SK-N-MC (cell line): Measurements from ENCODE around the gene RASD1.

ENCODE experiments used
- DNase-seq: peaks from one replicate; pipeline ENCODE4 v3.0.0-alpha.2; 2011; ENCODE audit warnings: low read depth, low spot score
- H3K27ac ChIP-seq: fragments of 200-600 bp; sonication (generic); 2 replicates; pipeline ENCODE4 v1.5.1; 2016; ENCODE audit warnings: mixed run types
- H3K36me3 ChIP-seq: fragments of 200-600 bp; sonication (generic); 2 replicates; pipeline ENCODE4 v1.6.1; 2017; ENCODE audit warnings: antibody characterized with exemption, low read length, mixed read lengths; ENCODE audit not compliant: insufficient read depth
- H3K4me3 ChIP-seq: fragments of 200-600 bp; sonication (generic); 2 replicates; pipeline ENCODE4 v1.5.1; 2016
- H3K9ac ChIP-seq: fragments of 200-600 bp; sonication (generic); 2 replicates; pipeline ENCODE4 v1.8.0; 2017; ENCODE audit warnings: mixed run types, mixed read lengths; ENCODE audit not compliant: insufficient read length
- H3K9me3 ChIP-seq: fragments of 200-600 bp; sonication (generic); 2 replicates; pipeline ENCODE4 v1.6.1; 2017; ENCODE audit warnings: low read depth, mild to moderate bottlenecking, antibody characterized with exemption, low read length, moderate library complexity, mixed read lengths
- EZH2 ChIP-seq: fragments of 200-600 bp; sonication (generic); IDR thresholded peaks from one replicate; pipeline ENCODE4 v1.6.1; 2017; ENCODE audit warnings: antibody characterized with exemption
- FOXP2 ChIP-seq: optimal IDR thresholded peaks from 2 replicates; pipeline ENCODE3; 2011; ENCODE audit warnings: mild to moderate bottlenecking, moderate library complexity; ENCODE audit not compliant: insufficient read depth; ENCODE audit errors: extremely low read length, control extremely low read depth
- POLR2AphosphoS5 ChIP-seq: IDR thresholded peaks from 2 replicates; pipeline ENCODE4 v1.6.1; 2012; ENCODE audit warnings: mild to moderate bottlenecking, low read depth, low read length, borderline replicate concordance

Gene RASD1

DNA sequence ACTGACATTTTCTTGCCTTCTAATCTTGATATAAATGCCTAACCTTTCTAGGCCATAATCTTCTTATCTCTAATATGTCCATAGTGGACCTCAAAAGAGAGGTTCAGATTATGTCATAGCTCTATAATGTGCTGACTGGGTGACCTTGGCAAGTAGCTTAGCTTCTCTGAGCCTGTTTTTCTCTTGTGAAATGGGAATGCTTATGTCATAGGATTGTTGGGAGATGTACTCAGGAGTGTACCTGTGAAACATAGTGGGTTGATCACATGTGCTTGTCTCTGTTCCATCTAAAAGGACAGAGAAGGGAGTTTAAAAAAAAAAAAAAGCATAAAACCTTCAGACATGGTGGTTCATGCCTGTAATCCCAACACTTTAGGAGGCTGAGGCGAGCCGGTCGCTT is 17.0 kb downstream of the RASD1 start:
- H3K4me3 ChIP-seq = no peak overlapping the region
- H3K27ac ChIP-seq = no peak overlapping the region
- DNase-seq = no peak
- H3K36me3 ChIP-seq = peaks cover 9% of the 10 kb centered on the region; the same call in 1 of the 2 replicates
- no peak overlapping the region for H3K9ac ChIP-seq
- TF ChIP-seq POLR2AphosphoS5 (no peak), FOXP2 (no peak), EZH2 (no peak)
- H3K9me3 ChIP-seq = no peaks in the 10 kb centered on the region

DNA sequence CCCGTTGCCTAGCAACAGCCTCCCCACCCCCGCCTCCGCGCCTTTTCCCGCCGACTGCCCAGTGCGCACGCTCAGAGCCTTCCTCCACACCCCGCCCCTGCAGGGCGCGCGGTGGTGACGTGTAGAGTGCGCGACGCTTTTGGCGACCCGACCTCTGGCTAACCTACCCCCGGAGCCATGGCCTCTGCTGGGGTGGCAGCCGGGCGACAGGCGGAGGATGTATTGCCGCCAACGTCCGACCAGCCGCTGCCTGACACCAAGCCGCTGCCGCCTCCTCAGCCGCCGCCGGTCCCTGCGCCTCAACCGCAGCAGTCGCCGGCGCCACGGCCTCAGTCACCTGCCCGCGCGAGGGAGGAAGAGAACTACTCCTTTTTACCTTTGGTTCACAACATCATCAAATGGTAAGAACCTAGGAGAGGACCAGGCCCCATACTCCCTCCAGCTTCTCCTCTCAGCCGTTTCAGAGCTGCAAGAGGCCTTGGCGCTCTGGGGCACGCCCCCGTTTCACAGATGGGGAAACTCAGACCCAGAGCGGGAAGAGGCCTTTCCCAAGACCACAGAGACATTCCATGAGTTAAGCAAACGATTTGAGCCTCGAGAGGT is 19.2 kb downstream of the RASD1 start, which contains the start of gene MED9:
MED9 (plus strand) TSS at position 136 of the 603 bp plus-strand sequence; CDS start at position 178, 42 bp downstream.
- Histone ChIP-seq H3K9me3 (no peaks in the 10 kb centered on the region), H3K4me3 (peak within 1 kb of the TSS; percentile 94), H3K27ac (peak within 1 kb of the TSS; percentile 75), H3K36me3 (no peaks in the 10 kb centered on the region; the same call in 1 of the 2 replicates), H3K9ac (peak within 1 kb of the TSS; percentile 98)
- no peak for TF ChIP-seq FOXP2
- peak; percentile 66; the same call in 1 of the 2 replicates for TF ChIP-seq POLR2AphosphoS5
- peak; percentile 16 for DNase-seq

DNA sequence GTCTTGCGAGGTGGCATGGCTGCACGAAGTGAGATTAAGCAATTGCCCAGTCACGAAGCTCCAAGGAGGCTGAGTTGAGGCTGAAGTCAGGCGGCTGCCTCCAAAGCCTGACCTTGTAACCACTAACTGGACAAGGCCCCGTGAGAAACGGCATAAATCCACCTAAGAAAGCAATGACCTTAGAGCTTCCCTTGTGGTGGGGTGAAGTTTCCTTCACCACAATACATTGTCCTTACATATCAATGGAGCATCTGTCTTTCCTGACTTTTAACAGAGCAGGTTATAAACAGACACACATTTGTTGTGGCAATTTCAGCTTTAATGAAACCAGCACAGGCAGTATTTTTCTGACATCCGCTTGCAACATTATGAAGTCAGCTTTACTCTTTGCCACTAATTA is 21.9 kb downstream of the RASD1 start:
- DNase-seq = no peak
- Histone ChIP-seq H3K9me3 (no peaks in the 10 kb centered on the region), H3K4me3 (no peak overlapping the region), H3K36me3 (no peaks in the 10 kb centered on the region; the same call in 1 of the 2 replicates), H3K9ac (no peak overlapping the region), H3K27ac (no peak overlapping the region)
- TF ChIP-seq POLR2AphosphoS5 (no peak), FOXP2 (no peak), EZH2 (no peak)

DNA sequence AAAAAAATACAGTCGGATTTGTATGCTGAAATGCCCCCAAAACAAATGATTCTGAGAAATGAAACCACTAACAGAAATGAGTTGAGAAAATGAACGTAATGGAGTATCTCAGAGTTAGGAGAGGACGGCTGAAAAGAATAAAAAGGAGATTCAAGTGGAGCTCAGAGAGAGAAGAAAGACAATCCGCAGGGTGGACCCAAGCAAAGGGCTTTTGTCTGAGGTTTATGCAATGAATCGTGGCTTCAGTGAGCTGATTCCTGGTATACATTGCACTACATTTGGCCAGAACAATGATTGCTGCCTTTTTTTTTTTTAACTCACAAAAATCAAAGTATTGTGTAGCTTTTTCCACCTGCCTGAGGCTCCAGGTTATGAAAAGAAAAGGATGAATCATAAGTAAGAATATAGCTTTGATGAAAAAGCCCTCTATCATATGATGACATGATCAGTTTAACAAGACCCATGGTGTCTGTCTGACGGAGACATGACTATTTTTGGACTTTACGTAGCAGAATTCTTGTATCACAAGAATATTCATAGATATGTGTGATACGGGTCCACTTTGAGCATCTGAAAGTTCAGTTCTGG is 23.8 kb downstream of the RASD1 start:
- DNase-seq = no peak

DNA sequence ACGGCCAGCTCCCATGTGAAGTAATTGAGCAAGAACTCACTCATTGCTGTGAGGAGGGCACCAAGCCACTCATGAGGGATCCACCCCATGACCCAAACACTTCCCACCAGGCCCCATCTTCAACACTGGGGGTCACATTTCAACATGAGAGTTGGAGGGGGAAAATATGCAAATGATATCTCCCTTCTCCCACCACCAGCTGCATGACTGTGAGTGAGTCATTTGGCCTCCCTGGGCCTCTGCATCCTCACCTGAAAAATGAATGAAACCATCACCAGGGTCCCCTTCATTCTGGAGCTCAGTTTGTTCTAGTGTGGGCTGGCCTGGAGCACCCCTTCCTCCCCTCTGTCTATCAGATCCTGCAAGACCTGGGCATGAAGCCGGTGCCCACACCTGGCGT is 26.2 kb downstream of the RASD1 start:
- H3K9ac ChIP-seq = no peak overlapping the region
- H3K36me3 ChIP-seq = no peaks in the 10 kb centered on the region
- TF ChIP-seq POLR2AphosphoS5 (no peak), FOXP2 (no peak), EZH2 (no peak)
- H3K27ac ChIP-seq = no peak overlapping the region
- H3K9me3 ChIP-seq = no peaks in the 10 kb centered on the region
- DNase-seq = no peak
- H3K4me3 ChIP-seq = no peak overlapping the region

More for the DNA sequence above, 23.8 kb downstream of the RASD1 start:
- no peaks in the 10 kb centered on the region for H3K9me3 ChIP-seq
- TF ChIP-seq EZH2 (no peak), POLR2AphosphoS5 (no peak), FOXP2 (no peak)
- H3K36me3 ChIP-seq = no peaks in the 10 kb centered on the region
- H3K9ac ChIP-seq = no peak overlapping the region
- no peak overlapping the region for H3K27ac ChIP-seq
- H3K4me3 ChIP-seq = no peak overlapping the region

DNA sequence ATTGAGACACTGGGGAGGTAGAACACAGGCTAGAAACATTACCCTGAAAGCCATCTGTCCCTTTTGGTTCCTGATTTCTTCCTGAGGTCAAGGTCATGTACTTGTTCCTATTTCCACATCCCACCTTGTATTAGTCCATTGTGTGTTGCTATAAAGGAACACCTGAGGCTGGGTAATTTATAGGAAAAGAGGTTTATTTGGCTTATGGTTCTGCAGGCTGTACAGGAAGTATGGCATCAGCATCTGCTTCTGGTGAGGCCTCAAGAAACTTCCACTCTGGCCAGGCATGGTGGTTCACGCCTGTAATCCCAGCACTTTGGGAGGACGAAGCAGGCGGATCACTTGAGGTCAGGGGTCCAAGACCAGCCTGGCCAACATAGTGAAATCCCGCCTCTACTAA is 26.8 kb downstream of the RASD1 start:
- no peak overlapping the region for H3K4me3 ChIP-seq
- H3K36me3 ChIP-seq = no peaks in the 10 kb centered on the region
- H3K9ac ChIP-seq = no peak overlapping the region
- TF ChIP-seq EZH2 = no peak
- TF ChIP-seq FOXP2 = no peak
- TF ChIP-seq POLR2AphosphoS5 = no peak
- no peaks in the 10 kb centered on the region for H3K9me3 ChIP-seq
- no peak overlapping the region for H3K27ac ChIP-seq
- no peak for DNase-seq

DNA sequence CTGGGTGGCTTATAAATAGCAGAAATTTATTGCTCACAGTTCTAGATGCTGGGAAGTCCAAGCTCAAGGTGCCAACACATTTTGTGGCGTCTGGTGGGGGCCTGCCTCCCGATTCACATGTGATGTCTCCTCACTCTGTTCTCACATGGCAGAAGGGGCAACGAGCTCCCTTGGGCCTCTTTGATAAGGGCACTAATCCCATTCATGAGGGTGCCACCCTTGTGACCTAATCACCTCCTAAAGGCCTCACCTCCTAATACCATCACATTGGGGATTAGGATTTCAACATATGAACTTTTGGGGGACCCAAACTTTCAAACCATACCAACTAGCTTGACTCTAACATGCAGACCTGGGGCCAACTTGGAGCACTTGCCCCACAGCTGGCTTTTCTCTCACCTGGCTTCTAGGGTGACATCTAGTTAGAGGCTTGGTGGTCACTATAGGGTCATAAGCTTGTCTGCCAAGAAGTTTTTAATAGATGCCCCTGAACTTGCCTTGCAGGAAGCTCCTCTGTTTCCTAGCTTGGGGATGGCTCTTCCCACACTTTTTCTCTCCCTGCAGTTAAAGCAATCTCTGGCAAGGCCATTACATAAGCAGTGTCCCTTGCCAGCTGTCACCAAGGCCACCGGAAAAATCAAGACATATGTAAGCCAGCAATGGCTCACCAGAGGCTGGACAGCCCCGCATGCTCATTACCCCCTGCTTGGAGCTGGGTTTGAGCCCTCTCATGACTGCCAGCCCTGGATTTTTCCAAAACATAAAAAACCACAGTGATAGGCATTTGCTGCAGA is 27.8 kb downstream of the RASD1 start:
- Histone ChIP-seq H3K36me3 (no peaks in the 10 kb centered on the region), H3K4me3 (no peak overlapping the region), H3K27ac (no peak overlapping the region), H3K9me3 (no peaks in the 10 kb centered on the region), H3K9ac (no peak overlapping the region)
- DNase-seq = no peak
- no peak for TF ChIP-seq FOXP2

DNA sequence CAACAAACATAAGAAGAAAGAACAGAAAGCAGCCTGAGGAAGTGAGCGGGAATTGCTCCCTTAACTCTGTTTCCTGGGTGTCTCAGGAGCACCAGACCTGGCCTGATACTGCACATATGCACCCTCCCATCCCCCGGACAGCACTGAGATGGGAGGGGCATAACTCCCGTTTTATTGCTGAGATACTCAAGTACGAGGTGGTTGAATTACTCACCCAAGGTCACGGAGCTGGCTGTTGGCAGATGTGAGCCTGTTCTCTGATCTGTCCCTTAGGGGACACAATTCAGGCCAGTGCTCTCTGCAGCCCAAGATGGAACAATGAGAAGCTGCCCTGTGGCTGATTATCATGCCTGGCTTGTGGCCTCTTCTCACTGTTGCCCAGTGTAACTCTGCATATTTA is 28.5 kb downstream of the RASD1 start:
- no peak for TF ChIP-seq POLR2AphosphoS5
- Histone ChIP-seq H3K9ac (no peak overlapping the region), H3K4me3 (no peak overlapping the region), H3K9me3 (no peaks in the 10 kb centered on the region), H3K27ac (no peak overlapping the region), H3K36me3 (no peaks in the 10 kb centered on the region)
- DNase-seq = no peak

DNA sequence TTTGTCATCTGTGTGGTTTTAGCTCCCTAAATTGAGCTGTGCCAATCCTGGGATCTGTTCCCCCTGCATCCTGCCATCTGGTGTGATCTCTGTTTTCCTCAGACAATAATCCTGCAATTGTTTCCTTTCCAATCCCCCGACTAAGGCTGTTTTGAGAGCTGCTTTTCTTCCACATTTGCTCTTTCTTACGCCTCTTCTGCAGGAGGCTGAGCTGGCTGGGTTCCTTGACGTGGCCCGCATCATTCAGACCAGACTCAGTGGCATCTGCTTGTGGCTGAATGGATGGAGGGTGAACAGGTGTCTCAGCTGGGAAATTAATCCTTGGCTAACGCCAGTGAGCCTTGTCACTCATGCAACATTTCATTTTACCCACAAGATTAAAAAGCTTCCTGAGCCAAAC is 29.2 kb downstream of the RASD1 start:
- Histone ChIP-seq H3K27ac (no peak overlapping the region), H3K4me3 (no peak overlapping the region), H3K9ac (no peak overlapping the region), H3K36me3 (no peaks in the 10 kb centered on the region), H3K9me3 (no peaks in the 10 kb centered on the region)
- DNase-seq = no peak
- no peak for TF ChIP-seq FOXP2
- no peak for TF ChIP-seq POLR2AphosphoS5
- TF ChIP-seq EZH2 = no peak
